ENCODE data around the gene FLNC.
A peak's percentile ranks its signal among the peaks of the same experiment; 100 is the strongest.

Gene FLNC

GRCh38 chr7:128805225-128805624 lies 25.0 kb upstream of the FLNC start:
- FAIRE-seq, result no peak

- no peak for FAIRE-seq
These were observed 23.0 kb upstream of the FLNC start for GRCh38 chr7:128807191-128807590.

GRCh38 chr7:128809363-128809762 lies 20.8 kb upstream of the FLNC start:
- FAIRE-seq, result no peak

- no peak for FAIRE-seq
These were observed 19.7 kb upstream of the FLNC start for GRCh38 chr7:128810473-128810872.

GRCh38 chr7:128810997-128811396 lies 19.2 kb upstream of the FLNC start:
- no peak for FAIRE-seq

GRCh38 chr7:128811631-128812430 lies 18.4 kb upstream of the FLNC start:
- no peak for FAIRE-seq

- no peak for FAIRE-seq
These were observed 17.6 kb upstream of the FLNC start for GRCh38 chr7:128812514-128813168.

GRCh38 chr7:128814499-128814898 lies 15.7 kb upstream of the FLNC start:
- no peak for FAIRE-seq

- FAIRE-seq, result no peak
These were observed 14.8 kb upstream of the FLNC start for GRCh38 chr7:128815289-128815942.

GRCh38 chr7:128818694-128819093 lies 11.5 kb upstream of the FLNC start:
- no peak for FAIRE-seq

- no peak for FAIRE-seq
These were observed 8.5 kb upstream of the FLNC start for GRCh38 chr7:128821724-128822123.

GRCh38 chr7:128826512-128826911 lies 3.7 kb upstream of the FLNC start:
- FAIRE-seq, result no peak

- FAIRE-seq, result no peak
These were observed 3.3 kb upstream of the FLNC start for GRCh38 chr7:128826916-128827247.

- peak; percentile 59 for FAIRE-seq
These were observed 2.8 kb upstream of the FLNC start for GRCh38 chr7:128827248-128827958.

- FAIRE-seq, result peak; percentile 72
These were observed 2.1 kb upstream of the FLNC start for GRCh38 chr7:128827971-128828711.

GRCh38 chr7:128829391-128830166 lies 627 bp upstream of the FLNC start:
- no peak for FAIRE-seq

- peak; percentile 6 for FAIRE-seq
These were observed 1.2 kb downstream of the FLNC start for GRCh38 chr7:128831178-128831993.

- FAIRE-seq, result no peak
These were observed 2.0 kb downstream of the FLNC start for GRCh38 chr7:128831994-128832879.

GRCh38 chr7:128832880-128833147 lies 2.6 kb downstream of the FLNC start:
- FAIRE-seq, result no peak
